Suprapubic skin (tissue), 4 donors: ENCODE measurements around the gene HHAT. TPM values are rescaled to one million over a fixed set of nuclear protein-coding genes. Genes with fewer than 3 reads are reported as not detected.

Experiments used
- DNase-seq, 2 donors: peaks; one replicate each; pipeline ENCODE4 v3.0.0-alpha.2; 2019; ENCODE audit warnings: low spot score in 2 of 2
- H3K27ac ChIP-seq: fragments of 200-600 bp; sonication (generic); one replicate; pipeline ENCODE4 v1.5.1; 2019
- H3K27me3 ChIP-seq: fragments of 200-600 bp; sonication (generic); one replicate; pipeline ENCODE4 v1.5.1; 2019
- H3K36me3 ChIP-seq: fragments of 200-600 bp; sonication (generic); one replicate; pipeline ENCODE4 v1.5.1; 2019
- H3K4me1 ChIP-seq: fragments of 200-600 bp; sonication (generic); one replicate; pipeline ENCODE4 v1.5.1; 2019
- H3K4me3 ChIP-seq: fragments of 200-600 bp; sonication (generic); one replicate; pipeline ENCODE4 v1.5.1; 2019; ENCODE audit warnings: mild to moderate bottlenecking
- H3K9me3 ChIP-seq: fragments of 200-600 bp; sonication (generic); one replicate; pipeline ENCODE4 v1.5.1; 2019
- EP300 ChIP-seq: sonication (generic); formaldehyde crosslinking; IDR thresholded peaks from one replicate; pipeline ENCODE4 v1.6.1; 2017; ENCODE audit warnings: antibody characterized with exemption
- POLR2A ChIP-seq, 2 donors: fragments of 450-650 bp; IDR thresholded peaks; one replicate each; pipeline ENCODE4 v1.6.1; 2017; ENCODE audit warnings: antibody characterized with exemption in 2 of 2, mild to moderate bottlenecking in 2 of 2, moderate library complexity in 2 of 2
- POLR2AphosphoS5 ChIP-seq, 3 donors: sonication (generic); formaldehyde crosslinking; IDR thresholded peaks; one replicate each; pipeline ENCODE4 v1.6.1; 2017; ENCODE audit warnings: antibody characterized with exemption in 3 of 3
- WGBS: methylation state at CpG from one replicate; pipeline ENCODE4 v1.1.5; 2018; 5-methylcytosine and 5-hydroxymethylcytosine counted together
- total RNA-seq, 4 donors: library from RNA; depleted of rRNA; stranded (reverse); fragments of >200 nt; gene quantifications; one replicate each; pipeline ENCODE4 v1.1.0, GENCODE V29; 2016
- TF ChIP-seq, protein P1 (sequence below), 2 donors: fragments of 200-600 bp in 1 of 2; fragments of 450-650 bp in 1 of 2; sonication (generic) in 1 of 2; IDR thresholded peaks; one replicate each; pipeline ENCODE4 v1.5.1; 2016 to 2019; ENCODE audit warnings: antibody characterized with exemption in 2 of 2, mild to moderate bottlenecking in 1 of 2, moderate library complexity in 1 of 2

The HHAT gene
- total RNA-seq, 4 donors from 2014 or later = 4.1 to 20.0 (median 9.3) TPM

DNA sequence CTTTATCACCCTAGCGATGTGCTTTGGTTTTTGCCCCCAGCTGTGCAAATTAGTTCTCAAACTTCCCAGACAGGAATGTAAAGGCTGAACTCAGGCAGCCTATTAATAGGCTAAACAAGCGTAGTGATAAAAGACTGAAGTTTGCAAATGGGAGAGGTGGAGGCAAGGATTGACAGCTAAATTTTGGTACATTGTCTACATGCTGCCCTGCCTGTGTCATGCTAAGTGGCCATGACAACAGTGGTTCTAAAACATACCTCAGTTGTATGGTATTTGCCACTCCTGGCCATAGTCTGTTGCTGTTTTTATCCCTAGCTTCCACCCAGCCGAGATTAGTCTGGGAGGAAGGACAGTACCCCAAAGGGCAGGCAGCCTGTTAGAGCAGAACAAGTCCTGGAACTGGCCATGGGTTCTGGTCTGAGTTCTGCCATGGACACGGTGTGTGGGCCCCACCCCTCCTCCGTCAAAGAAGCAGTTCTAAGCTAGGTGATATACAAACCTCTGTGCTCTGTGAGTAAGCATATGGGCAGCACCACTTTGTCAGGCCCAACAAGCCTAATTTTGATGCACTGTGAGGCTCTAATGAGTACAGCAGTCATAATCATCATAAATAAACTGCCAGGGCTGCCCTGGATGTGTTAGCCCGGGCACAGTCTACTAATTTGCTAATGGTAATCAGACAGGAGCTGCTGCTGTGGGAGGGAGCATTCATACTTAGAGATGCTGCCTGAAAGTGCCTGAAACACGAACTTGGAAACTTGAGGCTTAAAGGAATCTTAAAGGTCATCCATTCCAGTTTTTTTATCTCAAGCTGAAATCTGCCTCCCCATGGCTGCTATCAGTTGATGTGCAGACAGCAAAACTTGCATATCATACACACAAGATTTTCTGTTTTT lies 177.1 kb downstream of the HHAT start:
- Histone ChIP-seq H3K27ac (no peak overlapping the region), H3K9me3 (no peaks in the 10 kb centered on the region), H3K36me3 (no peaks in the 10 kb centered on the region), H3K4me1 (no peaks in the 10 kb centered on the region), H3K4me3 (no peak overlapping the region), H3K27me3 (no peaks in the 10 kb centered on the region)
- DNase-seq = no peak
- WGBS = 63% methylated on average over 6 of the region's 7 CpGs
- TF ChIP-seq, protein P1, sequence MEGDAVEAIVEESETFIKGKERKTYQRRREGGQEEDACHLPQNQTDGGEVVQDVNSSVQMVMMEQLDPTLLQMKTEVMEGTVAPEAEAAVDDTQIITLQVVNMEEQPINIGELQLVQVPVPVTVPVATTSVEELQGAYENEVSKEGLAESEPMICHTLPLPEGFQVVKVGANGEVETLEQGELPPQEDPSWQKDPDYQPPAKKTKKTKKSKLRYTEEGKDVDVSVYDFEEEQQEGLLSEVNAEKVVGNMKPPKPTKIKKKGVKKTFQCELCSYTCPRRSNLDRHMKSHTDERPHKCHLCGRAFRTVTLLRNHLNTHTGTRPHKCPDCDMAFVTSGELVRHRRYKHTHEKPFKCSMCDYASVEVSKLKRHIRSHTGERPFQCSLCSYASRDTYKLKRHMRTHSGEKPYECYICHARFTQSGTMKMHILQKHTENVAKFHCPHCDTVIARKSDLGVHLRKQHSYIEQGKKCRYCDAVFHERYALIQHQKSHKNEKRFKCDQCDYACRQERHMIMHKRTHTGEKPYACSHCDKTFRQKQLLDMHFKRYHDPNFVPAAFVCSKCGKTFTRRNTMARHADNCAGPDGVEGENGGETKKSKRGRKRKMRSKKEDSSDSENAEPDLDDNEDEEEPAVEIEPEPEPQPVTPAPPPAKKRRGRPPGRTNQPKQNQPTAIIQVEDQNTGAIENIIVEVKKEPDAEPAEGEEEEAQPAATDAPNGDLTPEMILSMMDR (IDR thresholded peaks at IDR 0.05) = no peak
- TF ChIP-seq POLR2A (IDR thresholded peaks at IDR 0.05) = no peak
- TF ChIP-seq EP300 = no peak
- no peak for TF ChIP-seq POLR2AphosphoS5 (IDR thresholded peaks at IDR 0.05)

DNA sequence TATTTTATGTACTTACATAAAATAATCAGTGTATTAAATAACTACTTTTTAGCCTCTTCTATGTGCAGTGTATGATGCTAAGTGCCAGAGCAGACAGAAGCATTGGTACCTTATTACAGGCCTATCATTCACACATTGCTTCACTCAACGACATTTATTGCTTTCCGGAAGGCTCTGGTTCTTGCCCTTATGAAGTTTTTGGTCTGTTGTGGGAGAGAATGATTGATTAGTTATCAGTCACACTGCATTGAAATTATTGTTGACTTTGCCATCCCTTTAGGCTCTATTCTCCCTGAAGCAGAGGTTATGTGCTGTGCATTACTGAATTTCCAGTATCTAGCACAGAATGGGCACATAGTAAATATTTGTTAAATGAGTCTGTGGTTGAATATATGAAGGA lies 178.0 kb downstream of the HHAT start:
- Histone ChIP-seq H3K27me3 (no peaks in the 10 kb centered on the region), H3K27ac (no peak overlapping the region), H3K36me3 (no peaks in the 10 kb centered on the region), H3K4me1 (no peaks in the 10 kb centered on the region), H3K9me3 (no peaks in the 10 kb centered on the region), H3K4me3 (no peak overlapping the region)
- no peak for DNase-seq
- no peak for TF ChIP-seq POLR2A (IDR thresholded peaks at IDR 0.05)
- TF ChIP-seq EP300 = no peak
- TF ChIP-seq, protein P1 (IDR thresholded peaks at IDR 0.05) = no peak
- TF ChIP-seq POLR2AphosphoS5 (IDR thresholded peaks at IDR 0.05) = no peak
- WGBS = 94% methylated on average over 2 of the region's 2 CpGs

DNA sequence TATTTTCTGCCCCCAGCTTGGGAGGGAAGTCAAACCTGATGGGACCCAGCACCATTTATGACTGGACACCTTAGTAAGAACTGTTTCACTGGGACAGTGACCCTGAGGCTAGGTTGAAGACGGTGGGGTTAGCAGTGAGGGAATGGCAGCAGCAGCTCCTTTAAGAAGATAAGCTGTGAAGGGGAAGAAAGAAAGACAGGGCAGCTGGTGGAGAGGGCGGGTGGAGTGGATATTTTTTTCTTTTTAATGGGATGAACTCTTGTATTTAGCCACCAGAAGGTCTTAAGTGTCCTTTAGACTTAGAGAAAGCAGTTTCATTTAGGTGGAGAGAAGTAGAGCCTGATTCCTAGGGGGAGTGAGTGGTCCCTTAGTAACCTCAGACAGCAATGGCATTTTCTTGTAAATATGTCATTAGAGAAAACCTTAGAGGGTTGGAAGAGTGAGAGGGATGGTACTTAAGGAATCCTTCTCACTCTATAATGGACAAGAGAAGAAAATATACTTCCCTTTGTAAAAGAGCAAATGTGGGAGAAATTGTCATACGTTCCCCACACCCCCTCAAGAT lies 187.5 kb downstream of the HHAT start:
- 71% methylated on average over 3 of the region's 3 CpGs for WGBS
- no peak overlapping the region for H3K4me3 ChIP-seq

DNA sequence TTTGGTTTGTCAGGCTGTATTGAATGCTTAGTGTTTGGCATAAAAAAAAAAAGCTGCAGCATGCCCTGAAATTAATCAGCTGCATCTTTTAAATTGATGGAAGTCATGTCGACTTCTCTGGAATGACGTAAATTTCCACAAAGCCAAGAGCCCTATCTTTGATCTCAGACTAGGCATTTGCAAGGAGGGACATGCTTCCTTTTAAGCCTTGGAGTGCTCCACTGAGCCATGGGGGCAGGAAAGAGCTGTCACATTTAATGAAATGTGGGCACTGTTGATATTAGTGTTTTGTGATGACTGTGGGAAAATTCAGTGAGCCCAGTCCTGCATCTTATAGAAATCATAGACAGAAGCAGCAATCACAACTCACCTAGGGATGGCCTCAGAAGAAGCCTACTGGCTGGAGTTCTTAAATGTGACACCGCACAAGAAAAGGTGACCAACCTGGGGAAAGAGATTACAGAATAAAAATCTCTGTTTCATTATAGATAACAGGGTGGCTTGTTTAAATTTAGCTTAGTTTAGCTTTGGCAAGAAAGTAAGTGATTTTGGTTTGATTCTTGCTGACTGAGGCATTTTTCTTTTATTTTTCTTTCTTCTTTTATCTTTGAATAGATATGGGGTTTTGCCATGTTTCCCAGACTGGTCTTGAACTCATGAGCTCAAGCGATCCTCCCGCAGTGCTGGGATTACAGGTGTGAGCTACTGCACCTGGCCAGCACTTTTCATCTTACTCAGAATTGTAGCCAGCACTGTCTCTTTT lies 188.2 kb downstream of the HHAT start:
- Histone ChIP-seq H3K9me3 (no peaks in the 10 kb centered on the region), H3K27me3 (no peaks in the 10 kb centered on the region), H3K4me3 (no peak overlapping the region), H3K4me1 (no peaks in the 10 kb centered on the region), H3K36me3 (no peaks in the 10 kb centered on the region), H3K27ac (no peak overlapping the region)
- 73% methylated on average over 5 of the region's 5 CpGs for WGBS
- DNase-seq = no peak
- TF ChIP-seq POLR2A (IDR thresholded peaks at IDR 0.05) = no peak
- TF ChIP-seq, protein P1 (IDR thresholded peaks at IDR 0.05) = no peak
- TF ChIP-seq EP300 = no peak
- no peak for TF ChIP-seq POLR2AphosphoS5 (IDR thresholded peaks at IDR 0.05)

More for the DNA sequence above, 187.5 kb downstream of the HHAT start:
- Histone ChIP-seq H3K36me3 (no peaks in the 10 kb centered on the region), H3K27me3 (no peaks in the 10 kb centered on the region), H3K27ac (no peak overlapping the region), H3K4me1 (no peaks in the 10 kb centered on the region), H3K9me3 (no peaks in the 10 kb centered on the region)
- TF ChIP-seq, protein P1 (IDR thresholded peaks at IDR 0.05) = no peak
- TF ChIP-seq POLR2A (IDR thresholded peaks at IDR 0.05) = no peak
- TF ChIP-seq EP300 = no peak
- no peak for TF ChIP-seq POLR2AphosphoS5 (IDR thresholded peaks at IDR 0.05)
- no peak for DNase-seq

DNA sequence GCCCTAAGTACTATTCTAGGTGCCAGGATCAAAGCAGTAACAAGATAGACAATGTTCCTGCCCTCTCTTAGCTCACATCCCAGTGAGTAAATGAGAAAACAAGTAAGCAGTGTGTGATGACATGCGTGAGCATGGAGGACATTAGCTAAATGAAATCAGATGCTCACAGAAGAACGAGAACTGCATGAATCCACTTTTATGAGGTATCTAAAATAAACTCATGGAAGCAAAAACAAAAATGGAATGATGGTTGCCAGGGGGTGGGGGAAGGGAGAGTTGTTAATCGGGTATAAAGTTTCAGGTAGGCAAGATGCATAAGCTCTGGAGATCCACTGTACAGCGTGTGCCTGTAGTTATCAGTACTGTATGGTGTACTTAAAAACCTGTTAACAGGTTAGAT lies 195.1 kb downstream of the HHAT start:
- H3K36me3 ChIP-seq = no peaks in the 10 kb centered on the region
- no peaks in the 10 kb centered on the region for H3K27me3 ChIP-seq
- no peaks in the 10 kb centered on the region for H3K4me1 ChIP-seq
- WGBS = 69% methylated on average over 4 of the region's 4 CpGs
- no peak for DNase-seq
- TF ChIP-seq POLR2AphosphoS5 (IDR thresholded peaks at IDR 0.05) (no peak), POLR2A (IDR thresholded peaks at IDR 0.05) (no peak), EP300 (no peak)
- TF ChIP-seq, protein P1 (IDR thresholded peaks at IDR 0.05) = no peak
- H3K9me3 ChIP-seq = no peaks in the 10 kb centered on the region
- no peak overlapping the region for H3K27ac ChIP-seq
- H3K4me3 ChIP-seq = no peak overlapping the region
